CD14-positive monocyte (primary cell): ENCODE measurements around the gene SUB1. TPM values are rescaled to one million over a fixed set of nuclear protein-coding genes. Genes with fewer than 3 reads are reported as not detected.
"Not testable (repeated sequence)": the region's sequence is repeated elsewhere in the genome, so short reads cannot be mapped to it uniquely, and the experiment has no call there.

Experiments
- DNase-seq, 3 donors: peaks; one replicate each; pipeline ENCODE4 v3.0.0-alpha.2; 2011 to 2022
- H2AFZ ChIP-seq: 2 replicates; pipeline ENCODE4 v1.6.0; 2012; ENCODE audit warnings: mild to moderate bottlenecking, low read depth, low read length, inconsistent platforms; ENCODE audit not compliant: insufficient read depth, poor library complexity, severe bottlenecking
- H3K27ac ChIP-seq, 2 donors: 1 replicate in 1 of 2; 2 replicates in 1 of 2; pipeline ENCODE4 v1.5.1; 2012 to 2013; ENCODE audit warnings: low read length in 2 of 2, control low read depth in 1 of 2, inconsistent platforms in 1 of 2, low read depth in 1 of 2, mild to moderate bottlenecking in 1 of 2
- H3K27me3 ChIP-seq, 2 donors: one replicate each; pipeline versions ENCODE4 v1.6.0 to v1.6.1; 2011 to 2013; ENCODE audit warnings: low read length in 2 of 2; ENCODE audit not compliant: control insufficient read depth in 2 of 2, insufficient read depth in 2 of 2
- H3K36me3 ChIP-seq, 2 donors: replicated peaks in 1 of 2; 1 replicate in 1 of 2; 2 replicates in 1 of 2; pipeline versions ENCODE4 v1.5.1 to v1.6.1; 2012 to 2013; ENCODE audit warnings: low read length in 2 of 2, control low read depth in 1 of 2, inconsistent platforms in 1 of 2, mild to moderate bottlenecking in 1 of 2; ENCODE audit not compliant: insufficient read depth in 2 of 2, control insufficient read depth in 1 of 2
- H3K4me1 ChIP-seq, 2 donors: 1 replicate in 1 of 2; 2 replicates in 1 of 2; pipeline versions ENCODE4 v1.5.1 to v1.6.1; 2012 to 2013; ENCODE audit warnings: low read length in 2 of 2, control low read depth in 1 of 2, inconsistent platforms in 1 of 2, mild to moderate bottlenecking in 1 of 2, moderate library complexity in 1 of 2; ENCODE audit not compliant: insufficient read depth in 2 of 2, control insufficient read depth in 1 of 2
- H3K4me2 ChIP-seq: replicated peaks from 2 replicates; pipeline ENCODE3; 2012; ENCODE audit warnings: low read length, moderate library complexity, mild to moderate bottlenecking; ENCODE audit not compliant: poor library complexity, severe bottlenecking; ENCODE audit errors: extremely low read depth
- H3K4me3 ChIP-seq, 3 experiments: fragments of 200-600 bp in 1 of 3; sonication (generic) in 1 of 3; replicated peaks in 1 of 3; 1 replicate in 2 of 3; 2 replicates in 1 of 3; pipeline ENCODE4 v1.5.1; 2011 to 2013; ENCODE audit warnings: low read length in 3 of 3, mild to moderate bottlenecking in 3 of 3, control low read depth in 2 of 3, low read depth in 2 of 3, inconsistent platforms in 1 of 3, moderate library complexity in 1 of 3
- H3K79me2 ChIP-seq: 2 replicates; pipeline ENCODE4 v1.6.0; 2012; ENCODE audit warnings: mild to moderate bottlenecking, control low read depth, inconsistent platforms, low read length, moderate library complexity; ENCODE audit not compliant: insufficient read depth
- H3K9ac ChIP-seq: 2 replicates; pipeline ENCODE4 v1.6.0; 2017; ENCODE audit warnings: low read length, mild to moderate bottlenecking; ENCODE audit not compliant: insufficient read depth, poor library complexity, severe bottlenecking
- H3K9me3 ChIP-seq, 2 donors: replicated peaks in 1 of 2; 1 replicate in 1 of 2; 2 replicates in 1 of 2; pipeline versions ENCODE4 v1.5.1 to v1.6.1; 2012 to 2013; ENCODE audit warnings: low read length in 2 of 2, control low read depth in 1 of 2; ENCODE audit not compliant: control insufficient read depth in 1 of 2, insufficient read depth in 1 of 2
- H4K20me1 ChIP-seq: 2 replicates; pipeline ENCODE4 v1.6.0; 2012; ENCODE audit warnings: mild to moderate bottlenecking, low read length, control low read depth, moderate library complexity; ENCODE audit not compliant: insufficient read depth
- H3K27ac Mint-ChIP-seq, 7 donors: one replicate each; pipeline ENCODE4 v1.8.0; 2020; ENCODE audit warnings: mild to moderate bottlenecking in 7 of 7, mixed read lengths in 7 of 7, moderate library complexity in 6 of 7, inconsistent platforms in 2 of 7
- H3K27me3 Mint-ChIP-seq, 3 donors: one replicate each; pipeline ENCODE4 v1.8.0; 2021 to 2022; ENCODE audit warnings: low read depth in 3 of 3, mild to moderate bottlenecking in 3 of 3, mixed read lengths in 3 of 3, moderate library complexity in 3 of 3, inconsistent platforms in 1 of 3
- H3K36me3 Mint-ChIP-seq, 2 donors: one replicate each; pipeline ENCODE4 v1.8.0; 2020; ENCODE audit warnings: mixed read lengths in 2 of 2, inconsistent platforms in 1 of 2, mild to moderate bottlenecking in 1 of 2
- H3K4me1 Mint-ChIP-seq: one replicate; pipeline ENCODE4 v1.8.0; 2020; ENCODE audit warnings: mild to moderate bottlenecking, mixed read lengths
- H3K4me3 Mint-ChIP-seq, 2 donors: one replicate each; pipeline ENCODE4 v1.8.0; 2020; ENCODE audit warnings: mild to moderate bottlenecking in 2 of 2, mixed read lengths in 2 of 2, moderate library complexity in 1 of 2
- H3K9me3 Mint-ChIP-seq, 7 donors: one replicate each; pipeline ENCODE4 v1.8.0; 2020 to 2022; ENCODE audit warnings: mixed read lengths in 7 of 7, mild to moderate bottlenecking in 6 of 7, moderate library complexity in 6 of 7, inconsistent platforms in 2 of 7
- CTCF ChIP-seq: fragments of 200-600 bp; IDR thresholded peaks from one replicate; pipeline ENCODE4 v1.8.0; 2022; ENCODE audit warnings: antibody characterized with exemption, mild to moderate bottlenecking
- WGBS: methylation state at CpG from one replicate; pipeline ENCODE4 v1.1.5; 2013; ENCODE audit warnings: missing lambda C conversion rate; ENCODE audit not compliant: insufficient coverage; 5-methylcytosine and 5-hydroxymethylcytosine counted together
- intact Hi-C, 2 donors: fragments of 100-400 bp; cut with micrococcal nuclease; formaldehyde crosslinking; loops; one replicate each; pipeline versions ENCODE4 v1.15.0 to v1.15.1; 2023
- polyA minus RNA-seq: library from RNA; depleted of rRNA, polyadenylated mRNA; stranded (reverse); fragments of >200 nt; gene quantifications from 2 replicates; pipeline ENCODE4 v1.2.3, GENCODE V29; 2012
- polyA plus RNA-seq, 3 donors: library from polyadenylated mRNA; depleted of rRNA in 1 of 3; unstranded in 2 of 3; stranded (reverse) in 1 of 3; fragments of 300-500 nt in 2 of 3; fragments of >200 nt in 1 of 3; fragmentation: Illumina TruSeq in 2 of 3; gene quantifications; 1 replicate in 2 of 3; 2 replicates in 1 of 3; pipeline ENCODE4 v1.2.3, GENCODE V29; 2012 to 2021
- total RNA-seq, 12 experiments: library from RNA in 1 of 12; stranded (reverse) in 1 of 12; fragments of 120-200 nt in 1 of 12; gene quantifications; one replicate each; pipeline ENCODE4 v1.2.4 and lab custom pipeline; 2013 to 2026; ENCODE audit warnings: mixed read lengths in 6 of 12, inconsistent platforms in 1 of 12

Gene SUB1
- 318 TPM for total RNA-seq (2013)
- polyA plus RNA-seq (100 to 1,000 TPM in 2 of 3 donors, 10 to 100 TPM in 1; 74.3 to 454 (median 399) TPM), polyA minus RNA-seq (30.5 and 49.2 TPM in 2 replicates), total RNA-seq (lab: John Stamatoyannopoulos, UW) (71.0 to 249 (median 195) reads per million in 11 experiments)

GRCh38 chr5:32585446-32586275 lies at the start of gene SUB1:
Gene SUB1, plus strand, starts transcription at chr5:32585557. Its CDS starts 2,956 bp downstream, at chr5:32588513.
- Histone ChIP-seq H3K27me3 (no peaks in the 10 kb centered on the region), H3K79me2 (peaks cover 54% of the 10 kb centered on the region), H2AFZ (peak within 1 kb of the TSS; percentile 69), H3K4me1 (peaks cover 60 to 67% of the 10 kb centered on the region in 2 donors), H3K4me3 (peak within 1 kb of the TSS; percentile 61 to 97 (median 87)), H3K27ac (peak within 1 kb of the TSS; percentile 98), H3K36me3 (peaks cover 12 to 17% of the 10 kb centered on the region in 2 donors), H3K9me3 (no peaks in the 10 kb centered on the region), H4K20me1 (peaks cover 45% of the 10 kb centered on the region), H3K9ac (peak within 1 kb of the TSS; percentile 100), H3K4me2 (peak within 1 kb of the TSS; percentile 91)
- Mint-ChIP-seq H3K27me3 (peaks cover 0 to 2% (median 0%) of the 10 kb centered on the region in 3 donors), H3K9me3 (peaks cover 0 to 5% (median 2%) of the 10 kb centered on the region in 7 donors), H3K27ac (peak within 1 kb of the TSS; percentile 91 to 99 (median 96)), H3K36me3 (peaks cover 9 to 22% of the 10 kb centered on the region in 2 donors), H3K4me1 (peaks cover 64% of the 10 kb centered on the region), H3K4me3 (peak within 1 kb of the TSS; percentile 99)
- TF ChIP-seq CTCF, result no peak
- peak; percentile 92 to 93 (median 92) for DNase-seq
- WGBS, result under 1% methylated on average over 77 of the region's 89 CpGs
- intact Hi-C loops, result loop anchor here (5.0 to 10.0 kb wide), 2 partner anchors 143 to 411 kb away; partner anchors contain the start of genes GOLPH3 (in 2 of the 2) and ZFR (in 1 of the 2)

GRCh38 chr5:32536246-32536645 lies 49.1 kb upstream of the SUB1 start:
- Histone ChIP-seq H3K9ac (no peak overlapping the region), H4K20me1 (no peaks in the 10 kb centered on the region), H3K4me3 (no peak overlapping the region), H3K27ac (no peak overlapping the region), H3K36me3 (no peaks in the 10 kb centered on the region), H3K79me2 (no peaks in the 10 kb centered on the region), H3K4me2 (no peak overlapping the region), H3K27me3 (no peaks in the 10 kb centered on the region), H3K9me3 (no peaks in the 10 kb centered on the region), H3K4me1 (peaks cover 65 to 66% of the 10 kb centered on the region in 2 donors), H2AFZ (no peak overlapping the region)
- TF ChIP-seq CTCF, result no peak
- Mint-ChIP-seq H3K36me3 (no peaks in the 10 kb centered on the region), H3K4me3 (no peak overlapping the region), H3K9me3 (peaks cover 0 to 10% (median 3%) of the 10 kb centered on the region in 7 donors), H3K27ac (peak overlapping the region in 1 of 7 donors; percentile 76), H3K27me3 (peaks cover under 1 to 5% (median 3%) of the 10 kb centered on the region in 3 donors), H3K4me1 (peaks cover 63% of the 10 kb centered on the region)
- no peak for DNase-seq
- intact Hi-C loops, result no loop called here
- 85% methylated on average over 2 of the region's 4 CpGs for WGBS

- H3K9me3 ChIP-seq, H3K4me3 ChIP-seq, H3K36me3 Mint-ChIP-seq, H3K79me2 ChIP-seq, H2AFZ ChIP-seq, H3K27me3 ChIP-seq, H3K4me3 Mint-ChIP-seq, H3K27ac ChIP-seq, intact Hi-C loops, H3K4me2 ChIP-seq, H3K9ac ChIP-seq, H3K27me3 Mint-ChIP-seq, H3K36me3 ChIP-seq, H4K20me1 ChIP-seq: not testable (repeated sequence)
- peaks cover 60% of the 10 kb centered on the region for H3K4me1 Mint-ChIP-seq
- peak overlapping the region in 4 of 7 donors; percentile 28 to 79 (median 50) for H3K27ac Mint-ChIP-seq
- peaks cover 67 to 70% of the 10 kb centered on the region in 2 donors for H3K4me1 ChIP-seq
- 93% methylated on average over 5 of the region's 7 CpGs for WGBS
- H3K9me3 Mint-ChIP-seq, result peaks cover 0 to 12% (median 3%) of the 10 kb centered on the region in 7 donors
- DNase-seq, result peak; percentile 44 to 88 (median 71)
These were observed 47.8 kb upstream of the SUB1 start for GRCh38 chr5:32537437-32538029.
